HepG2 (cell line): ENCODE data around the gene DHX32. TPM values are rescaled to one million over a fixed set of nuclear protein-coding genes. Genes with fewer than 3 reads are reported as not detected.
"Not testable (repeated sequence)": the region's sequence is repeated elsewhere in the genome, so short reads cannot be mapped to it uniquely, and the experiment has no call there.

ENCODE experiments used
- ATAC-seq: fragments of 200-7000 bp; cut with Tn5 transposase; 3 replicates; pipeline ENCODE4 v1.9.1; 2020; ENCODE audit warnings: mild to moderate bottlenecking, moderate library complexity
- BruUV-seq: library from RNA; stranded (reverse); fragments of 400-500 nt; replicated peaks from 2 replicates; lab custom pipeline; 2021; lab: Mats Ljungman, UMichigan
- CTCF ChIA-PET: fragments of 300-600 bp; formaldehyde crosslinking; extraction: SDS; loops from one replicate; lab custom pipeline; 2021; ENCODE audit warnings: low total read pairs, inconsistent platforms, low intra/inter-chr PET ratio; lab: Yijun Ruan, JAX
- POLR2A ChIA-PET: fragments of 350-600 bp; sonication (Branson Sonifier 250); formaldehyde crosslinking; loops from one replicate; lab custom pipeline; 2020; ENCODE audit warnings: antibody characterized with exemption, inconsistent platforms; lab: Yijun Ruan, JAX
- DNase-seq: peaks from one replicate; pipeline ENCODE4 v3.0.0-alpha.2; 2015; ENCODE audit warnings: low spot score
- FAIRE-seq: peaks from 3 replicates; lab custom pipeline; 2011; peaks lifted over from hg19 to GRCh38; lab: Jason Lieb, UNC
- H2AFZ ChIP-seq: one replicate; pipeline ENCODE4 v1.6.1; 2011; ENCODE audit warnings: low read length, inconsistent platforms
- H3K27ac ChIP-seq: fragments of 300-600 bp; 3 replicates; pipeline ENCODE4 v1.8.0; 2011; ENCODE audit warnings: mixed run types, mild to moderate bottlenecking, mixed read lengths, low read length, inconsistent platforms; ENCODE audit not compliant: insufficient read depth; ENCODE audit errors: extremely low read length
- H3K27me3 ChIP-seq, 2 experiments: fragments of 200-600 bp in 1 of 2; 2 replicates in 1 of 2; 3 replicates in 1 of 2; pipeline versions ENCODE4 v1.6.0 to v1.8.0; 2011; ENCODE audit warnings: low read length in 2 of 2, mild to moderate bottlenecking in 2 of 2, moderate library complexity in 2 of 2, inconsistent platforms in 1 of 2; ENCODE audit not compliant: insufficient read depth in 2 of 2, control insufficient read depth in 1 of 2
- H3K36me3 ChIP-seq, 2 experiments: fragments of 200-600 bp in 1 of 2; replicated peaks in 1 of 2; 2 replicates in 1 of 2; 3 replicates in 1 of 2; pipeline versions ENCODE4 v1.5.1 to v1.8.0; 2011; ENCODE audit warnings: low read length in 2 of 2, inconsistent platforms in 1 of 2; ENCODE audit not compliant: insufficient read depth in 2 of 2, control insufficient read depth in 1 of 2
- H3K4me1 ChIP-seq: 2 replicates; pipeline ENCODE4 v1.5.1; 2012; ENCODE audit warnings: low read length, inconsistent platforms; ENCODE audit not compliant: insufficient read depth
- H3K4me2 ChIP-seq: 2 replicates; pipeline ENCODE4 v1.6.0; 2011; ENCODE audit warnings: low read depth, low read length, inconsistent platforms
- H3K4me3 ChIP-seq, 3 experiments: fragments of 200-600 bp in 1 of 3; sonication (generic), shearing (Covaris generic) in 1 of 3; replicated peaks in 1 of 3; 2 replicates each; pipeline ENCODE4 v1.5.1; 2011 to 2016; ENCODE audit warnings: low read length in 3 of 3, inconsistent platforms in 2 of 3, low read depth in 2 of 3, mild to moderate bottlenecking in 2 of 3, control low read depth in 1 of 3, mixed read lengths in 1 of 3; ENCODE audit not compliant: insufficient read depth in 1 of 3
- H3K79me2 ChIP-seq: one replicate; pipeline ENCODE4 v1.6.1; 2011; ENCODE audit warnings: low read length, inconsistent platforms; ENCODE audit not compliant: insufficient read depth
- H3K9ac ChIP-seq: 2 replicates; pipeline ENCODE4 v1.6.0; 2011; ENCODE audit warnings: mild to moderate bottlenecking, low read depth, low read length, inconsistent platforms; ENCODE audit not compliant: insufficient read depth
- H3K9me3 ChIP-seq: 2 replicates; pipeline ENCODE4 v1.5.1; 2012; ENCODE audit warnings: mild to moderate bottlenecking, low read length
- H4K20me1 ChIP-seq: 2 replicates; pipeline ENCODE4 v1.6.0; 2011; ENCODE audit warnings: inconsistent platforms, mild to moderate bottlenecking, low read length, moderate library complexity; ENCODE audit not compliant: insufficient read depth
- HES4 ChIP-seq: sonication (generic); formaldehyde crosslinking; IDR thresholded peaks from 2 replicates; pipeline ENCODE4 v1.9.0; 2021; ENCODE audit warnings: mild to moderate bottlenecking, missing genetic modification reagents, borderline replicate concordance
- PATZ1 ChIP-seq: sonication (generic); formaldehyde crosslinking; IDR thresholded peaks from 2 replicates; pipeline ENCODE4 v1.4.0; 2020; ENCODE audit warnings: missing genetic modification reagents
- SIN3A ChIP-seq: IDR thresholded peaks from 2 replicates; pipeline ENCODE4 v1.6.1; 2011; ENCODE audit warnings: low read depth, mild to moderate bottlenecking, control low read depth, low read length, borderline replicate concordance
- TGIF2 ChIP-seq: IDR thresholded peaks from 2 replicates; pipeline ENCODE4 v1.6.1; 2016; ENCODE audit warnings: control low read depth, missing compliant biosample characterization
- ZNF234 ChIP-seq: sonication (generic); formaldehyde crosslinking; conservative IDR thresholded peaks from 2 replicates; pipeline ENCODE4 v1.5.1; 2020; ENCODE audit warnings: mild to moderate bottlenecking, missing genetic modification reagents
- ZNF574 ChIP-seq: sonication (generic); formaldehyde crosslinking; IDR thresholded peaks from 2 replicates; pipeline ENCODE4 v1.4.0; 2020; ENCODE audit warnings: missing genetic modification reagents
- ZNF777 ChIP-seq: sonication (generic); formaldehyde crosslinking; IDR thresholded peaks from 2 replicates; pipeline ENCODE4 v1.4.0; 2020; ENCODE audit warnings: missing genetic modification reagents
- ZNF790 ChIP-seq: sonication (generic); formaldehyde crosslinking; IDR thresholded peaks from 2 replicates; pipeline ENCODE4 v1.8.0; 2022; ENCODE audit warnings: missing genetic modification reagents, mild to moderate bottlenecking, borderline replicate concordance
- WGBS: methylation state at CpG from one replicate; pipeline ENCODE4 v1.1.6; 2017; ENCODE audit warnings: low lambda C conversion rate; 5-methylcytosine and 5-hydroxymethylcytosine counted together
- in situ Hi-C: cut with HindIII; loops from 2 replicates; pipeline ENCODE4 v1.10.0; 2017; ENCODE audit warnings: low pct_unique_long_range_greater_than_20kb; ENCODE audit not compliant: extremely low pct_ligation_motif_present
- intact Hi-C: fragments of 100-400 bp; cut with micrococcal nuclease; formaldehyde crosslinking; loops from one replicate; pipeline ENCODE4 v1.10.0; 2022; ENCODE audit not compliant: unreplicated experiment
- polyA plus RNA-seq, 8 experiments: library from polyadenylated mRNA; depleted of rRNA in 3 of 8; stranded (reverse) in 7 of 8; unstranded in 1 of 8; fragments of >200 nt; fragmentation: Illumina TruSeq in 4 of 8; extraction: Trizol in 4 of 8; gene quantifications; 2 replicates each; pipeline versions ENCODE4 v1.2.1 to v1.2.3, GENCODE V29; 2011 to 2016; ENCODE audit warnings: low read depth in 4 of 8, missing spikeins in 1 of 8, mixed read lengths in 1 of 8; ENCODE audit not compliant: insufficient read depth in 1 of 8
- total RNA-seq, 5 experiments: library from RNA; depleted of rRNA; stranded (reverse); fragments of >200 nt; fragmentation: Illumina TruSeq; extraction: Trizol; gene quantifications; 2 replicates each; pipeline ENCODE4 v1.2.3, GENCODE V29; 2016; ENCODE audit warnings: low read depth in 1 of 5
- TF ChIP-seq, protein P1 (sequence below): sonication (generic); formaldehyde crosslinking; IDR thresholded peaks from 2 replicates; pipeline ENCODE4 v1.4.0; 2020; ENCODE audit warnings: missing genetic modification reagents, borderline replicate concordance

The DHX32 gene
- total and polyA plus RNA-seq, 2 of the 13 experiments (the other 11 are each of a cell fraction or from before 2014, with no cell fraction given) = 15.5 to 16.5 TPM

- TF ChIP-seq SIN3A = 0 out of 2 replicates have a peak, but pooled peaks have one; percentile 75
Observed at GRCh38 chr10:125896088-125896934, 15.2 kb upstream of the DHX32 start, which contains the start of gene FANK1 (continued).

GRCh38 chr10:125895130-125896087, 14.3 kb upstream of the DHX32 start:
- H4K20me1 ChIP-seq, in situ Hi-C loops, intact Hi-C loops, BruUV-seq, H3K27me3 ChIP-seq, H3K36me3 ChIP-seq, FAIRE-seq, H3K79me2 ChIP-seq, POLR2A ChIA-PET, H2AFZ ChIP-seq, CTCF ChIA-PET: not testable (repeated sequence)
- Histone ChIP-seq H3K9me3 (peaks cover 16% of the 10 kb centered on the region), H3K4me3 (peak overlapping the region; percentile 53 to 73 (median 70); a peak in 5 of 6 replicates), H3K27ac (peak overlapping the region; percentile 66), H3K9ac (peak overlapping the region; percentile 77), H3K4me2 (peak overlapping the region; percentile 66), H3K4me1 (peaks cover 19% of the 10 kb centered on the region; the same call in 1 of the 2 replicates)
- 46% methylated on average over 38 of the region's 50 CpGs for WGBS
- ATAC-seq (peak; percentile 89), DNase-seq (peak; percentile 55)
- TF ChIP-seq, protein P1, sequence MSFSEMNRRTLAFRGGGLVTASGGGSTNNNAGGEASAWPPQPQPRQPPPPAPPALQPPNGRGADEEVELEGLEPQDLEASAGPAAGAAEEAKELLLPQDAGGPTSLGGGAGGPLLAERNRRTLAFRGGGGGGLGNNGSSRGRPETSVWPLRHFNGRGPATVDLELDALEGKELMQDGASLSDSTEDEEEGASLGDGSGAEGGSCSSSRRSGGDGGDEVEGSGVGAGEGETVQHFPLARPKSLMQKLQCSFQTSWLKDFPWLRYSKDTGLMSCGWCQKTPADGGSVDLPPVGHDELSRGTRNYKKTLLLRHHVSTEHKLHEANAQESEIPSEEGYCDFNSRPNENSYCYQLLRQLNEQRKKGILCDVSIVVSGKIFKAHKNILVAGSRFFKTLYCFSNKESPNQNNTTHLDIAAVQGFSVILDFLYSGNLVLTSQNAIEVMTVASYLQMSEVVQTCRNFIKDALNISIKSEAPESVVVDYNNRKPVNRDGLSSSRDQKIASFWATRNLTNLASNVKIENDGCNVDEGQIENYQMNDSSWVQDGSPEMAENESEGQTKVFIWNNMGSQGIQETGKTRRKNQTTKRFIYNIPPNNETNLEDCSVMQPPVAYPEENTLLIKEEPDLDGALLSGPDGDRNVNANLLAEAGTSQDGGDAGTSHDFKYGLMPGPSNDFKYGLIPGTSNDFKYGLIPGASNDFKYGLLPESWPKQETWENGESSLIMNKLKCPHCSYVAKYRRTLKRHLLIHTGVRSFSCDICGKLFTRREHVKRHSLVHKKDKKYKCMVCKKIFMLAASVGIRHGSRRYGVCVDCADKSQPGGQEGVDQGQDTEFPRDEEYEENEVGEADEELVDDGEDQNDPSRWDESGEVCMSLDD = 0 out of 2 replicates have a peak, but pooled peaks have one; percentile 36
- TF ChIP-seq TGIF2 (CRISPR knock-in tag) = peak; percentile 45; the same call in 1 of the 2 replicates
- 0 out of 2 replicates have a peak, but pooled peaks have one; percentile 27 for TF ChIP-seq HES4
- 0 out of 2 replicates have a peak, but pooled peaks have one; percentile 60 for TF ChIP-seq ZNF790
- 0 out of 2 replicates have a peak, but pooled peaks have one; percentile 13 for TF ChIP-seq ZNF234 (CRISPR knock-in tag)
- TF ChIP-seq PATZ1 (CRISPR knock-in tag) = peak; percentile 46; the same call in 1 of the 2 replicates
- peak; percentile 90 for TF ChIP-seq ZNF777 (CRISPR knock-in tag)
- TF ChIP-seq ZNF574 (CRISPR knock-in tag) = peak; percentile 0; the same call in 1 of the 2 replicates
